A673 (cell line): ENCODE data around the gene MRPL20. TPM values are rescaled to one million over a fixed set of nuclear protein-coding genes. Genes with fewer than 3 reads are reported as not detected.

Experiments used
- BruUV-seq: library from RNA; stranded (reverse); fragments of 400-500 nt; replicated peaks from 2 replicates; lab custom pipeline; 2021; lab: Mats Ljungman, UMichigan
- CTCF ChIA-PET: fragments of 300-600 bp; sonication (Branson Sonifier 250); formaldehyde crosslinking; loops from one replicate; lab custom pipeline; 2022; ENCODE audit warnings: antibody characterized with exemption; lab: Charles Lee
- POLR2A ChIA-PET: fragments of 300-600 bp; sonication (Branson Sonifier 250); formaldehyde crosslinking; loops from one replicate; lab custom pipeline; 2022; ENCODE audit warnings: antibody characterized with exemption; ENCODE audit not compliant: low non-redundant PET; lab: Charles Lee
- DNase-seq: peaks from one replicate; pipeline ENCODE4 v3.0.0-alpha.2; 2015; ENCODE audit warnings: low spot score
- H3K27ac ChIP-seq: fragments of 200-600 bp; sonication (generic); 2 replicates; pipeline ENCODE4 v1.5.1; 2016; ENCODE audit warnings: mixed run types, low read depth, mild to moderate bottlenecking, mixed read lengths, antibody characterized with exemption, low read length; ENCODE audit not compliant: poor library complexity, severe bottlenecking
- H3K27me3 ChIP-seq: fragments of 200-600 bp; sonication (generic); replicated peaks from 2 replicates; pipeline ENCODE4 v1.6.1; 2017; ENCODE audit warnings: mixed run types, low read depth, mild to moderate bottlenecking, mixed read lengths, antibody characterized with exemption, low read length; ENCODE audit not compliant: insufficient read depth, poor library complexity
- H3K36me3 ChIP-seq: fragments of 200-600 bp; sonication (generic); 2 replicates; pipeline ENCODE4 v1.6.1; 2016; ENCODE audit warnings: mixed run types, mild to moderate bottlenecking, mixed read lengths, antibody characterized with exemption, low read length; ENCODE audit not compliant: insufficient read depth, poor library complexity, severe bottlenecking
- H3K4me1 ChIP-seq: fragments of 200-600 bp; sonication (generic); 2 replicates; pipeline ENCODE4 v1.6.1; 2017; ENCODE audit warnings: mixed run types, mild to moderate bottlenecking, mixed read lengths, antibody characterized with exemption, low read length; ENCODE audit not compliant: insufficient read depth, poor library complexity, severe bottlenecking
- H3K4me3 ChIP-seq: fragments of 200-600 bp; sonication (generic); 2 replicates; pipeline ENCODE4 v1.5.1; 2016; ENCODE audit warnings: low read depth, mixed run types, mild to moderate bottlenecking, mixed read lengths, low read length; ENCODE audit not compliant: poor library complexity, severe bottlenecking
- H3K9me3 ChIP-seq: fragments of 200-600 bp; sonication (generic); 2 replicates; pipeline ENCODE4 v1.6.1; 2016; ENCODE audit warnings: mixed run types, low read depth, mild to moderate bottlenecking, mixed read lengths, antibody characterized with exemption, low read length; ENCODE audit not compliant: poor library complexity, severe bottlenecking
- EZH2 ChIP-seq: fragments of 200-600 bp; sonication (generic); IDR thresholded peaks from 2 replicates; pipeline ENCODE4 v1.6.1; 2017; ENCODE audit warnings: borderline replicate concordance, low read depth, mild to moderate bottlenecking, mixed read lengths, antibody characterized with exemption, low read length; ENCODE audit not compliant: poor library complexity, severe bottlenecking
- intact Hi-C: fragments of 100-400 bp; cut with micrococcal nuclease; formaldehyde crosslinking; loops from one replicate; pipeline ENCODE4 v1.10.0; 2022; ENCODE audit not compliant: unreplicated experiment
- total RNA-seq: library from RNA; stranded (reverse); gene quantifications from 2 replicates; pipeline ENCODE4 v1.2.3, GENCODE V29; 2021
- TF ChIP-seq, protein P1 (sequence below): fragments of 300-800, 200-600 bp; sonication (generic); conservative IDR thresholded peaks from 2 replicates; pipeline ENCODE4 v1.5.1; 2017; ENCODE audit warnings: low read depth, mild to moderate bottlenecking, antibody characterized with exemption, low read length, moderate library complexity, mixed read lengths

The MRPL20 gene
- total RNA-seq, 1 experiment from 2014 or later = 151 TPM

- no peak overlapping the region for H3K27ac ChIP-seq
- CTCF ChIA-PET = no interaction called here
- H3K9me3 ChIP-seq = no peaks in the 10 kb centered on the region
- TF ChIP-seq EZH2 = no peak
- TF ChIP-seq, protein P1, sequence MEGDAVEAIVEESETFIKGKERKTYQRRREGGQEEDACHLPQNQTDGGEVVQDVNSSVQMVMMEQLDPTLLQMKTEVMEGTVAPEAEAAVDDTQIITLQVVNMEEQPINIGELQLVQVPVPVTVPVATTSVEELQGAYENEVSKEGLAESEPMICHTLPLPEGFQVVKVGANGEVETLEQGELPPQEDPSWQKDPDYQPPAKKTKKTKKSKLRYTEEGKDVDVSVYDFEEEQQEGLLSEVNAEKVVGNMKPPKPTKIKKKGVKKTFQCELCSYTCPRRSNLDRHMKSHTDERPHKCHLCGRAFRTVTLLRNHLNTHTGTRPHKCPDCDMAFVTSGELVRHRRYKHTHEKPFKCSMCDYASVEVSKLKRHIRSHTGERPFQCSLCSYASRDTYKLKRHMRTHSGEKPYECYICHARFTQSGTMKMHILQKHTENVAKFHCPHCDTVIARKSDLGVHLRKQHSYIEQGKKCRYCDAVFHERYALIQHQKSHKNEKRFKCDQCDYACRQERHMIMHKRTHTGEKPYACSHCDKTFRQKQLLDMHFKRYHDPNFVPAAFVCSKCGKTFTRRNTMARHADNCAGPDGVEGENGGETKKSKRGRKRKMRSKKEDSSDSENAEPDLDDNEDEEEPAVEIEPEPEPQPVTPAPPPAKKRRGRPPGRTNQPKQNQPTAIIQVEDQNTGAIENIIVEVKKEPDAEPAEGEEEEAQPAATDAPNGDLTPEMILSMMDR = no peak
- peaks cover 90% of the 10 kb centered on the region for H3K36me3 ChIP-seq
- H3K27me3 ChIP-seq = no peaks in the 10 kb centered on the region
- peaks cover 11% of the 10 kb centered on the region for H3K4me1 ChIP-seq
- POLR2A ChIA-PET = no interaction called here
- intact Hi-C loops = no loop called here
- BruUV-seq = no TSS peak
- H3K4me3 ChIP-seq = no peak overlapping the region
- DNase-seq = no peak
These were observed 13.7 kb downstream of the MRPL20 start for GRCh38 chr1:1393428-1393827.

DNA sequence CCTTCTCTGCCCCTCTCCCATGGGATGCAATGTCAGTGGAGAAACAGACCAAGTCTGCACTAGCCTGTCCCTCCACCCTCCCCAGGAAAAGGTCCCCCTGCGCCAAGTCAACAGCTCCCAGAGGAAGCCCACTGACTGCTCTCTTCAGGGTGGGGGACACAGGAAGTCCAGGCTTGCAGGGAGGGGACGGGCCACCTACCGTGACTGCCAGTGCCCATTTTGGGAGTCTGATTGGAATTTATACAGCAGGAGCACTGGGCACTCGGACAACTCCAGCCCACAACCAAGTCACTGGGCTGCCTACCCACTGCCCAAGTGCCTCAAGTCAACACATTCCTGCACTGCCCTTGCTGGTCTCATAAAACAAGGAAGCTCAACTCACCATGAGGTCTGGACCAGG is 14.1 kb downstream of the MRPL20 start:
- Histone ChIP-seq H3K9me3 (no peaks in the 10 kb centered on the region), H3K4me1 (peaks cover 9% of the 10 kb centered on the region), H3K36me3 (peaks cover 94% of the 10 kb centered on the region), H3K4me3 (no peak overlapping the region), H3K27ac (no peak overlapping the region), H3K27me3 (no peaks in the 10 kb centered on the region)
- TF ChIP-seq EZH2 = no peak
- TF ChIP-seq, protein P1 = no peak
- ChIA-PET CTCF (no interaction called here), POLR2A (no interaction called here)
- intact Hi-C loops = no loop called here
- no peak for DNase-seq
- BruUV-seq = no TSS peak

- Histone ChIP-seq H3K27ac (no peak overlapping the region), H3K4me1 (no peaks in the 10 kb centered on the region), H3K36me3 (peaks cover 95% of the 10 kb centered on the region), H3K27me3 (no peaks in the 10 kb centered on the region), H3K9me3 (no peaks in the 10 kb centered on the region), H3K4me3 (no peak overlapping the region)
- TF ChIP-seq, protein P1 = no peak
- no peak for TF ChIP-seq EZH2
- no TSS peak for BruUV-seq
- CTCF ChIA-PET = interaction anchor here (0.9 kb wide), 1 partner anchor 16 kb away, joined by 3 read pairs; no protein-coding TSS in a partner anchor
- DNase-seq = no peak
- POLR2A ChIA-PET = interaction anchor here (0.7 kb wide), 1 partner anchor 14 kb away, joined by 3 read pairs; no protein-coding TSS in a partner anchor
- intact Hi-C loops = no loop called here
These were observed 15.9 kb downstream of the MRPL20 start for GRCh38 chr1:1391225-1391624.
